A673 (cell line): ENCODE measurements around the gene HMCN2.

ENCODE experiments used
- CTCF ChIP-seq: fragments of 300-800, 200-600 bp; sonication (generic); conservative IDR thresholded peaks from 2 replicates; pipeline ENCODE4 v1.5.1; 2017; ENCODE audit warnings: low read depth, mild to moderate bottlenecking, antibody characterized with exemption, low read length, moderate library complexity, mixed read lengths
- EZH2 ChIP-seq: fragments of 200-600 bp; sonication (generic); IDR thresholded peaks from 2 replicates; pipeline ENCODE4 v1.6.1; 2017; ENCODE audit warnings: borderline replicate concordance, low read depth, mild to moderate bottlenecking, mixed read lengths, antibody characterized with exemption, low read length; ENCODE audit not compliant: poor library complexity, severe bottlenecking

GRCh38 chr9:130359819-130360218 is 94.3 kb downstream of the HMCN2 start:
- TF ChIP-seq CTCF (no peak), EZH2 (no peak)
